Neural cell (in vitro differentiated cells): ENCODE measurements around the gene ZNF691. TPM values are rescaled to one million over a fixed set of nuclear protein-coding genes. Genes with fewer than 3 reads are reported as not detected.

Experiments used
- H2AFZ ChIP-seq: fragments of 200-600, 300-800 bp; sonication (generic), shearing (Covaris generic); 2 replicates; pipeline ENCODE4 v1.6.0; 2014; ENCODE audit warnings: low read depth, mild to moderate bottlenecking, antibody characterized with exemption, low read length, moderate library complexity
- H3F3A ChIP-seq: fragments of 200-600 bp; shearing (Covaris generic); 2 replicates; pipeline ENCODE4 v1.6.1; 2016; ENCODE audit warnings: mild to moderate bottlenecking, moderate library complexity, mixed read lengths, antibody characterized with exemption, low read length; ENCODE audit not compliant: insufficient read depth, poor library complexity, severe bottlenecking
- H3K27ac ChIP-seq: fragments of 200-600, 300-800 bp; sonication (generic), shearing (Covaris generic); 2 replicates; pipeline ENCODE4 v1.5.1; 2014; ENCODE audit warnings: mild to moderate bottlenecking, low read length, moderate library complexity
- H3K27me3 ChIP-seq: fragments of 300-800, 200-600 bp; sonication (generic), shearing (Covaris generic); 2 replicates; pipeline ENCODE4 v1.6.0; 2014; ENCODE audit warnings: mild to moderate bottlenecking, low read depth, low read length, moderate library complexity; ENCODE audit not compliant: insufficient read depth
- H3K36me3 ChIP-seq: fragments of 300-800, 200-600 bp; sonication (generic), shearing (Covaris generic); 2 replicates; pipeline ENCODE4 v1.5.1; 2014; ENCODE audit warnings: mild to moderate bottlenecking, antibody characterized with exemption, low read length, moderate library complexity; ENCODE audit not compliant: insufficient read depth
- H3K4me2 ChIP-seq: fragments of 300-800, 200-600 bp; sonication (generic), shearing (Covaris generic); 2 replicates; pipeline ENCODE4 v1.6.0; 2014; ENCODE audit warnings: mild to moderate bottlenecking, low read length
- H3K4me3 ChIP-seq: fragments of 300-800, 200-600 bp; sonication (generic), shearing (Covaris generic); 2 replicates; pipeline ENCODE4 v1.5.1; 2014; ENCODE audit warnings: mild to moderate bottlenecking, low read length, moderate library complexity
- H3K79me2 ChIP-seq: fragments of 200-600 bp; shearing (Covaris generic); replicated peaks from 2 replicates; pipeline ENCODE4 v1.6.0; 2014; ENCODE audit warnings: mild to moderate bottlenecking, low read length, moderate library complexity; ENCODE audit not compliant: insufficient read depth
- H3K9ac ChIP-seq: fragments of 300-800, 200-600 bp; sonication (generic), shearing (Covaris generic); 2 replicates; pipeline ENCODE4 v1.6.1; 2016; ENCODE audit warnings: mild to moderate bottlenecking, low read length, mixed read lengths
- H3K9me2 ChIP-seq: fragments of 200-600 bp; shearing (Covaris generic); 2 replicates; pipeline ENCODE4 v1.6.1; 2016; ENCODE audit warnings: mild to moderate bottlenecking, low read length, mixed read lengths; ENCODE audit not compliant: insufficient read depth
- H3K9me3 ChIP-seq: fragments of 200-600, 300-800 bp; sonication (generic), shearing (Covaris generic); 2 replicates; pipeline ENCODE4 v1.6.1; 2016; ENCODE audit warnings: mild to moderate bottlenecking, mixed run types, low read length, moderate library complexity, mixed read lengths
- H4K20me1 ChIP-seq: fragments of 200-600 bp; shearing (Covaris generic); 2 replicates; pipeline ENCODE4 v1.6.1; 2016; ENCODE audit warnings: mild to moderate bottlenecking, mixed run types; ENCODE audit not compliant: insufficient read depth
- EP300 ChIP-seq: fragments of 450-650 bp; conservative IDR thresholded peaks from 2 replicates; pipeline ENCODE4 v1.6.1; 2014; ENCODE audit warnings: antibody characterized with exemption, mild to moderate bottlenecking, moderate library complexity; ENCODE audit not compliant: poor library complexity, severe bottlenecking
- EZH2 ChIP-seq: fragments of 200-600, 300-800 bp; shearing (Covaris generic), sonication (generic); IDR thresholded peaks from 2 replicates; pipeline ENCODE4 v1.6.1; 2014; ENCODE audit warnings: antibody characterized with exemption, low read length, borderline replicate concordance, mild to moderate bottlenecking; ENCODE audit not compliant: insufficient read depth, poor library complexity, severe bottlenecking
- MXI1 ChIP-seq: fragments of 450-650 bp; conservative IDR thresholded peaks from 2 replicates; pipeline ENCODE4 v1.6.1; 2014; ENCODE audit warnings: antibody characterized with exemption, mild to moderate bottlenecking; ENCODE audit not compliant: poor library complexity, severe bottlenecking
- POLR2AphosphoS5 ChIP-seq: IDR thresholded peaks from 2 replicates; pipeline ENCODE4 v1.6.1; 2012
- RAD21 ChIP-seq: fragments of 450-650 bp; conservative IDR thresholded peaks from 2 replicates; pipeline ENCODE4 v1.6.1; 2014; ENCODE audit warnings: antibody characterized with exemption, mild to moderate bottlenecking, moderate library complexity
- SMC3 ChIP-seq: fragments of 450-650 bp; conservative IDR thresholded peaks from 2 replicates; pipeline ENCODE4 v1.6.1; 2014; ENCODE audit warnings: antibody characterized with exemption, mild to moderate bottlenecking, moderate library complexity; ENCODE audit not compliant: poor library complexity
- TAF1 ChIP-seq: IDR thresholded peaks from 2 replicates; pipeline ENCODE4 v1.6.1; 2012; ENCODE audit warnings: low read depth
- polyA plus RNA-seq: library from polyadenylated mRNA; depleted of rRNA; stranded (reverse); fragments of >200 nt; gene quantifications from 2 replicates; pipeline ENCODE4 v1.2.3, GENCODE V29; 2014
- TF ChIP-seq, protein P1 (sequence below): IDR thresholded peaks from 2 replicates; pipeline ENCODE4 v1.6.1; 2012; ENCODE audit warnings: borderline replicate concordance
- TF ChIP-seq, protein P2 (sequence below): fragments of 450-650 bp; IDR thresholded peaks from 2 replicates; pipeline ENCODE4 v1.5.1; 2014; ENCODE audit warnings: antibody characterized with exemption, mild to moderate bottlenecking, moderate library complexity; ENCODE audit not compliant: poor library complexity, severe bottlenecking

ZNF691 gene
- polyA plus RNA-seq, 1 donor from 2014 or later: 14.9 TPM

DNA sequence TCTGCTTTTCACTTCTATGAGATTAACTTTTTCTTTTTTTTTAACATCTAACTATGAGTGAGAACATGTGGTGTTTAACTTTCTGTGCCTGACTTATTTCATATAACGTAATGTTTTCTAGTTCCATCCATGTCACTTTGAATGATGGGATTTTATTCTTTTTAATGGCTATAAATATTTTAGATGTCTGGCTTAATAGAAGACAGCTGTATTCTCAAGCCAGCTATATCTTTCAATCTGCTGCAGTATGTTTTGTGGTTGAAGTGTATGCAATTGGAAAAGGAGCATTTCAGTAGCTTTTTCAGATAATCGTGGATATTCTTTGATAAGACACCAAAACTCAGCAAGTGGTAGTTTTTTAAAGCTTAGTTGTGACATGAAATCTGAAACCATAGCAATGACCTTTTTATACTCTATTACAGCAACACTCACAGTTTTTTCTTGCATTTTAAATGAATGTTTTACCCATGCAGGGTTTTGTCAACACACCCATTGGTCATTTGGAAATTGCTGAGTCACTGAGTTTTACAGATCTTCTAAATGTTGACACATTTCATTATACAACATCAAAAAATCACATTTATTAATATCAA, 23.5 kb upstream of the ZNF691 start:
- no peak overlapping the region for H3K4me2 ChIP-seq
- H2AFZ ChIP-seq: no peak overlapping the region
- no peaks in the 10 kb centered on the region for H3K9me3 ChIP-seq
- TF ChIP-seq EZH2 (no peak), POLR2AphosphoS5 (no peak), TAF1 (no peak), RAD21 (no peak), SMC3 (no peak), EP300 (no peak), MXI1 (no peak)
- TF ChIP-seq, protein P1, sequence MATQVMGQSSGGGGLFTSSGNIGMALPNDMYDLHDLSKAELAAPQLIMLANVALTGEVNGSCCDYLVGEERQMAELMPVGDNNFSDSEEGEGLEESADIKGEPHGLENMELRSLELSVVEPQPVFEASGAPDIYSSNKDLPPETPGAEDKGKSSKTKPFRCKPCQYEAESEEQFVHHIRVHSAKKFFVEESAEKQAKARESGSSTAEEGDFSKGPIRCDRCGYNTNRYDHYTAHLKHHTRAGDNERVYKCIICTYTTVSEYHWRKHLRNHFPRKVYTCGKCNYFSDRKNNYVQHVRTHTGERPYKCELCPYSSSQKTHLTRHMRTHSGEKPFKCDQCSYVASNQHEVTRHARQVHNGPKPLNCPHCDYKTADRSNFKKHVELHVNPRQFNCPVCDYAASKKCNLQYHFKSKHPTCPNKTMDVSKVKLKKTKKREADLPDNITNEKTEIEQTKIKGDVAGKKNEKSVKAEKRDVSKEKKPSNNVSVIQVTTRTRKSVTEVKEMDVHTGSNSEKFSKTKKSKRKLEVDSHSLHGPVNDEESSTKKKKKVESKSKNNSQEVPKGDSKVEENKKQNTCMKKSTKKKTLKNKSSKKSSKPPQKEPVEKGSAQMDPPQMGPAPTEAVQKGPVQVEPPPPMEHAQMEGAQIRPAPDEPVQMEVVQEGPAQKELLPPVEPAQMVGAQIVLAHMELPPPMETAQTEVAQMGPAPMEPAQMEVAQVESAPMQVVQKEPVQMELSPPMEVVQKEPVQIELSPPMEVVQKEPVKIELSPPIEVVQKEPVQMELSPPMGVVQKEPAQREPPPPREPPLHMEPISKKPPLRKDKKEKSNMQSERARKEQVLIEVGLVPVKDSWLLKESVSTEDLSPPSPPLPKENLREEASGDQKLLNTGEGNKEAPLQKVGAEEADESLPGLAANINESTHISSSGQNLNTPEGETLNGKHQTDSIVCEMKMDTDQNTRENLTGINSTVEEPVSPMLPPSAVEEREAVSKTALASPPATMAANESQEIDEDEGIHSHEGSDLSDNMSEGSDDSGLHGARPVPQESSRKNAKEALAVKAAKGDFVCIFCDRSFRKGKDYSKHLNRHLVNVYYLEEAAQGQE: no peak
- TF ChIP-seq, protein P2, sequence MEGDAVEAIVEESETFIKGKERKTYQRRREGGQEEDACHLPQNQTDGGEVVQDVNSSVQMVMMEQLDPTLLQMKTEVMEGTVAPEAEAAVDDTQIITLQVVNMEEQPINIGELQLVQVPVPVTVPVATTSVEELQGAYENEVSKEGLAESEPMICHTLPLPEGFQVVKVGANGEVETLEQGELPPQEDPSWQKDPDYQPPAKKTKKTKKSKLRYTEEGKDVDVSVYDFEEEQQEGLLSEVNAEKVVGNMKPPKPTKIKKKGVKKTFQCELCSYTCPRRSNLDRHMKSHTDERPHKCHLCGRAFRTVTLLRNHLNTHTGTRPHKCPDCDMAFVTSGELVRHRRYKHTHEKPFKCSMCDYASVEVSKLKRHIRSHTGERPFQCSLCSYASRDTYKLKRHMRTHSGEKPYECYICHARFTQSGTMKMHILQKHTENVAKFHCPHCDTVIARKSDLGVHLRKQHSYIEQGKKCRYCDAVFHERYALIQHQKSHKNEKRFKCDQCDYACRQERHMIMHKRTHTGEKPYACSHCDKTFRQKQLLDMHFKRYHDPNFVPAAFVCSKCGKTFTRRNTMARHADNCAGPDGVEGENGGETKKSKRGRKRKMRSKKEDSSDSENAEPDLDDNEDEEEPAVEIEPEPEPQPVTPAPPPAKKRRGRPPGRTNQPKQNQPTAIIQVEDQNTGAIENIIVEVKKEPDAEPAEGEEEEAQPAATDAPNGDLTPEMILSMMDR: no peak
- H3K9me2 ChIP-seq: no peaks in the 10 kb centered on the region
- no peak overlapping the region for H3K9ac ChIP-seq
- no peaks in the 10 kb centered on the region for H3K36me3 ChIP-seq
- H3K79me2 ChIP-seq: no peaks in the 10 kb centered on the region
- no peaks in the 10 kb centered on the region for H4K20me1 ChIP-seq
- H3K27ac ChIP-seq: no peak overlapping the region
- H3K27me3 ChIP-seq: no peaks in the 10 kb centered on the region
- H3K4me3 ChIP-seq: no peak overlapping the region
- H3F3A ChIP-seq: no peaks in the 10 kb centered on the region

- Histone ChIP-seq H3K4me3 (no peak overlapping the region), H3K9ac (no peak overlapping the region), H3K9me3 (no peaks in the 10 kb centered on the region), H3K79me2 (no peaks in the 10 kb centered on the region), H3K27ac (no peak overlapping the region), H3K36me3 (no peaks in the 10 kb centered on the region), H3K27me3 (no peaks in the 10 kb centered on the region), H3F3A (no peaks in the 10 kb centered on the region), H2AFZ (no peak overlapping the region), H4K20me1 (no peaks in the 10 kb centered on the region), H3K9me2 (no peaks in the 10 kb centered on the region), H3K4me2 (no peak overlapping the region)
- TF ChIP-seq, protein P1: no peak
- TF ChIP-seq EP300: no peak
- TF ChIP-seq, protein P2: no peak
- no peak for TF ChIP-seq RAD21
- TF ChIP-seq POLR2AphosphoS5: no peak
- TF ChIP-seq TAF1: no peak
- TF ChIP-seq EZH2: no peak
- TF ChIP-seq MXI1: no peak
Measured at GRCh38 chr1:42824481-42825035, 21.9 kb upstream of the ZNF691 start.
